K562 (cell line): ENCODE measurements around the gene ATPAF2. TPM values are rescaled to one million over a fixed set of nuclear protein-coding genes. Genes with fewer than 3 reads are reported as not detected.

Experiments used
- BRCA1 ChIP-seq, 2 experiments: fragments of 450-650 bp in 1 of 2; sonication (generic) in 1 of 2; formaldehyde crosslinking in 1 of 2; IDR thresholded peaks; 2 replicates each; pipeline versions ENCODE4 v1.5.0 to v1.6.1; 2017 to 2020; ENCODE audit warnings: mild to moderate bottlenecking in 1 of 2, missing genetic modification reagents in 1 of 2
- CBFA2T3 ChIP-seq: fragments of 450-650 bp; IDR thresholded peaks from 2 replicates; pipeline ENCODE4 v1.6.1; 2017
- CREB3 ChIP-seq: fragments of 450-650 bp; conservative IDR thresholded peaks from 2 replicates; pipeline ENCODE4 v1.6.1; 2016; ENCODE audit warnings: missing genetic modification characterization, low read depth, mild to moderate bottlenecking, missing compliant biosample characterization, moderate library complexity
- EGR1 ChIP-seq: fragments of 450-650 bp; conservative IDR thresholded peaks from 2 replicates; pipeline ENCODE4 v1.6.1; 2017; ENCODE audit warnings: mild to moderate bottlenecking
- HNRNPLL ChIP-seq: fragments of 200-400 bp; formaldehyde crosslinking; IDR thresholded peaks from 2 replicates; pipeline ENCODE4 v1.6.1; 2017; ENCODE audit warnings: low read length, low read depth, mild to moderate bottlenecking; ENCODE audit not compliant: poor library complexity, severe bottlenecking
- KDM2B ChIP-seq: fragments of 250-450 bp; sonication (Bioruptor Pico); IDR thresholded peaks from 2 replicates; pipeline ENCODE4 v1.8.0; 2021; ENCODE audit warnings: mild to moderate bottlenecking, moderate library complexity
- LCOR ChIP-seq: sonication (generic); formaldehyde crosslinking; IDR thresholded peaks from 2 replicates; pipeline ENCODE4 v1.8.0; 2022; ENCODE audit warnings: mild to moderate bottlenecking, missing genetic modification reagents
- MXD1 ChIP-seq: fragments of 250-450 bp; sonication (Bioruptor Pico); IDR thresholded peaks from 2 replicates; pipeline ENCODE4 v1.8.0; 2021; ENCODE audit warnings: borderline replicate concordance, mild to moderate bottlenecking, moderate library complexity; ENCODE audit not compliant: poor library complexity, severe bottlenecking
- MYBL2 ChIP-seq, 2 experiments: fragments of 450-650 bp in 1 of 2; sonication (generic) in 1 of 2; formaldehyde crosslinking in 1 of 2; IDR thresholded peaks; 2 replicates each; pipeline versions ENCODE4 v1.6.1 to v1.8.1; 2017 to 2022; ENCODE audit warnings: borderline replicate concordance in 1 of 2, inconsistent platforms in 1 of 2, low read depth in 1 of 2, mild to moderate bottlenecking in 1 of 2, missing genetic modification reagents in 1 of 2, moderate library complexity in 1 of 2
- PHB ChIP-seq: fragments of 250-450 bp; sonication (Bioruptor Pico); IDR thresholded peaks from 2 replicates; pipeline ENCODE4 v1.5.0; 2021
- PHB2 ChIP-seq: fragments of 450-650 bp; IDR thresholded peaks from 2 replicates; pipeline ENCODE4 v1.6.1; 2017; ENCODE audit warnings: low read depth
- RBM22 ChIP-seq: fragments of 200-400 bp; formaldehyde crosslinking; IDR thresholded peaks from 2 replicates; pipeline ENCODE4 v1.6.1; 2018; ENCODE audit warnings: low read length, low read depth; ENCODE audit not compliant: poor library complexity, severe bottlenecking
- RFX5 ChIP-seq: IDR thresholded peaks from 2 replicates; pipeline ENCODE4 v1.6.1; 2011; ENCODE audit warnings: low read depth, mild to moderate bottlenecking, improper control_type of control experiment, low read length
- SUPT5H ChIP-seq: fragments of 450-650 bp; IDR thresholded peaks from 2 replicates; pipeline ENCODE4 v1.6.1; 2016
- TBL1XR1 ChIP-seq, 2 experiments: IDR thresholded peaks; 2 replicates each; pipeline ENCODE4 v1.6.1; 2012; ENCODE audit warnings: improper control_type of control experiment in 2 of 2, low read length in 2 of 2, mild to moderate bottlenecking in 1 of 2
- TFAM ChIP-seq: fragments of 250-450 bp; sonication (Bioruptor Pico); conservative IDR thresholded peaks from 2 replicates; pipeline ENCODE4 v1.5.0; 2021; ENCODE audit warnings: mild to moderate bottlenecking, moderate library complexity
- THRAP3 ChIP-seq: fragments of 450-650 bp; IDR thresholded peaks from 2 replicates; pipeline ENCODE4 v1.6.1; 2016; ENCODE audit warnings: mild to moderate bottlenecking, inconsistent platforms, borderline replicate concordance
- ZC3H4 ChIP-seq: sonication (generic); formaldehyde crosslinking; IDR thresholded peaks from 2 replicates; pipeline ENCODE4 v1.9.0; 2021; ENCODE audit warnings: missing genetic modification reagents, borderline replicate concordance
- ZFP36 ChIP-seq: fragments of 150-350 bp; IDR thresholded peaks from 2 replicates; pipeline ENCODE4 v1.6.1; 2018; ENCODE audit warnings: low read length, low read depth; ENCODE audit not compliant: partially characterized antibody
- ZNF184 ChIP-seq: sonication (generic); formaldehyde crosslinking; IDR thresholded peaks from 2 replicates; pipeline ENCODE4 v1.5.0; 2020; ENCODE audit warnings: missing genetic modification reagents
- ZNF224 ChIP-seq: sonication (generic); formaldehyde crosslinking; IDR thresholded peaks from 2 replicates; pipeline ENCODE4 v1.8.0; 2022; ENCODE audit warnings: mild to moderate bottlenecking, missing genetic modification reagents
- ZNF717 ChIP-seq: fragments of 250-450 bp; sonication (Bioruptor Pico); IDR thresholded peaks from 2 replicates; pipeline ENCODE4 v1.5.0; 2021
- ZNF740 ChIP-seq, 3 experiments: fragments of 200-800 bp in 1 of 3; sonication (Bioruptor generic) in 1 of 3; sonication (generic) in 1 of 3; formaldehyde crosslinking in 1 of 3; IDR thresholded peaks; 2 replicates each; pipeline versions ENCODE4 v1.6.1 to v1.8.0; 2016 to 2022; ENCODE audit warnings: mild to moderate bottlenecking in 2 of 3, missing compliant biosample characterization in 2 of 3, missing genetic modification characterization in 2 of 3, missing genetic modification reagents in 1 of 3
- polyA plus RNA-seq, 8 experiments: library from polyadenylated mRNA; depleted of rRNA in 4 of 8; stranded (reverse) in 5 of 8; unstranded in 3 of 8; fragments of >200 nt; fragmentation: Nextera tagmentation in 2 of 8; fragmentation: Illumina TruSeq in 1 of 8; extraction: Ambion mirVana in 2 of 8; extraction: Trizol in 1 of 8; gene quantifications; 2 replicates each; pipeline versions ENCODE4 v1.2.1 to v1.2.3, GENCODE V29; 2011 to 2014; ENCODE audit warnings: inconsistent platforms in 1 of 8, missing spikeins in 1 of 8
- total RNA-seq, 7 experiments: library from RNA; depleted of rRNA in 6 of 7; stranded (reverse); fragments of >200 nt in 6 of 7; fragmentation: Illumina TruSeq in 2 of 7; extraction: Trizol in 2 of 7; gene quantifications; 2 replicates each; pipeline versions ENCODE4 v1.2.1 to v1.2.3, GENCODE V29; 2011 to 2021; ENCODE audit warnings: low replicate concordance in 1 of 7
- TF ChIP-seq, protein P1 (sequence below): fragments of 450-650 bp; IDR thresholded peaks from 2 replicates; pipeline ENCODE4 v1.6.1; 2014; ENCODE audit warnings: low read depth, mild to moderate bottlenecking, moderate library complexity, borderline replicate concordance

Gene ATPAF2
- total and polyA plus RNA-seq, 9 of the 15 experiments (the other 6 are each of a cell fraction or from before 2014, with no cell fraction given): 2.1 to 19.2 (median 11.3) TPM

DNA sequence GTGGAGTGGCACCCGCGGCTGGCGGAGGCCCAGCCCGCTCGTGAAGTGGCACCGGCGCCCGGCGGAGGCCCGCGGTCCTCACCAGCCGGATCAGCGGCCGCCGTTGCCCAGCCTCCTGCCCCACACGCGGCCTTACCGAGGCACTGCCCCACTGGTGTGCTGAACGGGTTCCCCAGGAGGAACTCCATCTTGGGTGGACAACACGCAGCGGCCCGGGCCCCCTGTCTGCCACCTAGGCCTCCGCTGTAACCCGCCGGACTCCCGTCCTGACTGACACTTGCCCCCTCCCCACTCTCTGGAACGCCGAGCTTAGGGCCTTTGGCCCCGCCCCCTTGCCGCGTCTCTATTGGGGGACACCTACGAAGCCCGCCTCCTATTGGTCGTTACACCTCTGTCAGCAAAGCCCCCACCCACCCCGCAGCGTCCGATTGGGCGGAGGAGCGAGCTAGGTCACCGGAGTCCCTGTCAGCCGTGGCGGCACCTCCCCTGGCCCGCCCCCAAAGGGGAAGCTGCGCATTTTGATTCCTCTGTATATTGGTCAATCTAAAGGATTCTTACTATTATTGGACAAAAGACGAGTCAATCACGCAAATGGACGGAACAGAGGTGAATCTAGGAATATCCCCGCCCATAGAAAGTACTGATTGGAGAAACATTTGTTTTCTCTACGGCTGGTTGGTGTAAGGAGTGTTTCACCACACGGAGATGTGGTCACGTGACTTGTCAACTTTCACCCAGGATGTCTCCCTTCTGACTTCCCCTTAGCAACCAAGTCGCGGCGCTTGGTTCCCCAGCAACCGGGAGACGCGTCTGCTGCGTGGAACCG is 66.6 kb downstream of the ATPAF2 start, which contains the start of the genes DRC3 and TOM1L2 (continued):
- TF ChIP-seq, protein P1, sequence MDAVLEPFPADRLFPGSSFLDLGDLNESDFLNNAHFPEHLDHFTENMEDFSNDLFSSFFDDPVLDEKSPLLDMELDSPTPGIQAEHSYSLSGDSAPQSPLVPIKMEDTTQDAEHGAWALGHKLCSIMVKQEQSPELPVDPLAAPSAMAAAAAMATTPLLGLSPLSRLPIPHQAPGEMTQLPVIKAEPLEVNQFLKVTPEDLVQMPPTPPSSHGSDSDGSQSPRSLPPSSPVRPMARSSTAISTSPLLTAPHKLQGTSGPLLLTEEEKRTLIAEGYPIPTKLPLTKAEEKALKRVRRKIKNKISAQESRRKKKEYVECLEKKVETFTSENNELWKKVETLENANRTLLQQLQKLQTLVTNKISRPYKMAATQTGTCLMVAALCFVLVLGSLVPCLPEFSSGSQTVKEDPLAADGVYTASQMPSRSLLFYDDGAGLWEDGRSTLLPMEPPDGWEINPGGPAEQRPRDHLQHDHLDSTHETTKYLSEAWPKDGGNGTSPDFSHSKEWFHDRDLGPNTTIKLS: peak; percentile 39; the same call in 1 of the 2 replicates
- TF ChIP-seq RBM22 (no peak), ZNF224 (CRISPR knock-in tag) (no peak), TBL1XR1 (IDR thresholded peaks at IDR 0.05; ENCODE audit: low read length in 2 of 2) (no peak), ZNF184 (CRISPR knock-in tag) (no peak), THRAP3 (no peak), HNRNPLL (peak; percentile 44), ZFP36 (no peak), PHB2 (no peak), TFAM (CRISPR knock-in tag) (no peak), RFX5 (no peak), EGR1 (no peak; the same call in 1 of the 2 replicates), PHB (CRISPR knock-in tag) (no peak), ZNF740 (CRISPR knock-in tag; IDR thresholded peaks at IDR 0.05) (no peak), ZNF740 (tag; IDR thresholded peaks at IDR 0.05) (no peak), KDM2B (CRISPR knock-in tag) (0 out of 2 replicates have a peak, but pooled peaks have one; percentile 22), SUPT5H (peak; percentile 33; the same call in 1 of the 2 replicates), LCOR (CRISPR knock-in tag) (0 out of 2 replicates have a peak, but pooled peaks have one; percentile 38), CBFA2T3 (no peak), CREB3 (no peak), MYBL2 (IDR thresholded peaks at IDR 0.05; ENCODE audit: low read depth) (no peak), MYBL2 (CRISPR knock-in tag; IDR thresholded peaks at IDR 0.05; ENCODE audit: borderline replicate concordance) (no peak), ZNF717 (CRISPR knock-in tag) (no peak), BRCA1 (IDR thresholded peaks at IDR 0.05) (no peak), BRCA1 (CRISPR knock-in tag; IDR thresholded peaks at IDR 0.05) (no peak), ZC3H4 (CRISPR knock-in tag) (no peak), MXD1 (CRISPR knock-in tag) (no peak)
